Epidermal melanocyte (primary cell): Measurements from ENCODE around the gene SEPSECS.

Experiments
- DNase-seq: peaks from one replicate; pipeline ENCODE4 v3.0.0; 2011; ENCODE audit warnings: low spot score; ENCODE audit not compliant: insufficient read length

Gene SEPSECS

DNA sequence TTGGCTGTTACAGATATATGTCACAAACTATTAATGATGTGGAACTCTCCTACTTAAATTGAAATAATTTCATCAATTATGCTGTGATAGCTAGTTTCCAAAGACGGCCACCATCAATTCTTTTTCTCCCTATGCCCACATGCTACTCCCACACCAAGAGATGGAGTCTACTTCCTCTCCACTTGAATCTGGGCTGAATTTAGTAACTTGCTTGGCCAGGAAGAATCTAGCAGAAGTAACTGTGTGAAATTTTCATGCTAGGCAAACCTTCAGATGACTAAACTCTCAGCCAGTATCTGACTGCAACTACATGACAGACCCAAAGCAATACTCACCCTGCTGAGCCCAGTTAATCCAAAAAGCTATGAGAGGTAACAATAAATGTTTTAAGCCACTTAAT lies 3.2 kb downstream of the SEPSECS start:
- no peak for DNase-seq

DNA sequence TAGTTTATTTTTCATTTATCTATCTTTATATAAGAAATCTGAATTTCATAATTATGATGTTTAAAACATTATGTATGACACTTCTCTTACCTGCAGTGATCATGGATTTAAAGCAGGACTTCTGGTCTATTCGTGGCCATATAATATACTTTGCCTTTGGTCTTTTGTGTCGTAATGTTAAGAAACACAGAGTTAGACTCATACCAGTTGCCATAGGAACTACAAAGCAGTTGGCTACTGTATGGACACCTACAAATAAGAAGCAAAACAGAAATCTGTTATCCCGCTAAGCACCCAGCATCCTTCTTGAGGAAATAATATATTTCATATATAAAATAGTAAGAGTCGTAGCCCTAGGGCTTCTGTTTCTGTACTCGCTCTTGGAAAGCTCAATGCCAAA lies 4.3 kb downstream of the SEPSECS start:
- no peak for DNase-seq

DNA sequence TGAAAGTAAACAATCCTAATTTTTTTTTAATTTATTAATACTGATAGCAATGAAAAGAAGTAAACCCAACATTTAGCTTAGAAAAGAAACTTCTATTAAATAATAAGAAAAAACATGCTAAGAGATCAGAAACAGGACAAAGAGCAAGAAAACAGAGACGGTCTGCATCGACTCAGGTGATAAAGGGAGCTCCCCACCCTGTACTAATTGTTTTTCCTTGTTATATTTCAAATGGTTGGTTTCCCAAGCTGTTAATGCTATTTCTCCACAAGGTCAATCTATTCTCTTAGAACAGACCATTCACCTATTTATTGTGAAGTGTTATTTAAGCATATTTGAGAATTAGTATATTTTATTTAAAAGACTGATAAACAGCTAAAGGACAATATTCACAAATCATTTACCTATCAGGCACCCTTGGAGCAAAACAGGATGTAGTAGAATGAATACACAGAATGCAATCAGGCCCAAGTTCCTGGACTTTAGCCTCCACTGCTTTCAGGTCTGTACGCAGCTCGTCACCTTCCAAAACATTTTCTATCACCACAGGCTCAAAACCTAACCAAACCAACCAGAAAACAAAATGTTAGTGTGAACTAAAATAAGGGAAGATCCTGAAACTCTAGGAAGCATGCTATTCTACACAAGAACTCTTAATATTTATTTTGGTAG lies 5.5 kb downstream of the SEPSECS start:
- no peak for DNase-seq

DNA sequence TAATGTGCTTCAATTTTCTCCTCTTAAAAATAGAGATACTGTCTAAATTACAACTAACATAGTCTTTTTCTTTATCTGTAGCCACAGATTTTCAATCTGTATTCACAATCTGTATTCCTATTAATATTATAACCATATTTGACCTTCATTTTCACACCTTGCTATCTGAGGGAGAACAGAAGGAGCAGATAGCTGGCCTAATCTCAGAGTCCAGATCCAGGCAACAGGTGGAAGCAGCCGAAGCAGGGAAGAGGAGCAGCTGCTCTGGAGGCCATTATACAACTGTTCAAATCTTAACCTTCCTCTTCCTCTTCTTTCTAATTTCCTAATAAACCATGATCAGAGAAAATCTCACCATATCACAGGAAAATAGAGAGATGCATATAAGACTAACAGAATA lies 14.2 kb downstream of the SEPSECS start:
- DNase-seq, result no peak

DNA sequence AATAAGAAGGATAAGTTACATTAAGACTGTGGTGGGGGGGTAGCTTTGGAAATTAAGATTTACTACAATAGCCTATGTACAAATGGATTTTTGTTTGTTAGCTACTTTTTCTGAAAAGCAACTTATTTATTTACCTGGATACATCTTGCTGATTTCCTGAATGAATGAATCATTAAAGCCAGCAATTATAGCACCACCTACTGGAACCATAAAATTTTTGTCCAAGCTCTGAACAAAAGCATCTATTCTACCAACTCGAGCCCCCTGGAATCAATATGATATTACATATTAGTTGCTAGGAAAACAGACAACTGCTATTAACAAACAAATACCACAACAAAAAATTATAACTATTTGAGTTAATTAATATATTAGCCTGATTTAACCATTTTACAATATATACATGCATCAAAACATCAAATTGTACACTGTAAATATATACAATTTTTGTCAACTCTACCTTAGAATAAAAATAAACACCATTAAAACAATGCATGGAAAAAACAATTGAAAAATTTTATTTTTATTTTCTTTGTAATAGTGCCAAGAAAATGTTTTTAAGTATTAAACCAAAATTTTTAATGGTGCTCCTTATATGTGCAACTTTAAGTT lies 15.3 kb downstream of the SEPSECS start:
- DNase-seq, result no peak

DNA sequence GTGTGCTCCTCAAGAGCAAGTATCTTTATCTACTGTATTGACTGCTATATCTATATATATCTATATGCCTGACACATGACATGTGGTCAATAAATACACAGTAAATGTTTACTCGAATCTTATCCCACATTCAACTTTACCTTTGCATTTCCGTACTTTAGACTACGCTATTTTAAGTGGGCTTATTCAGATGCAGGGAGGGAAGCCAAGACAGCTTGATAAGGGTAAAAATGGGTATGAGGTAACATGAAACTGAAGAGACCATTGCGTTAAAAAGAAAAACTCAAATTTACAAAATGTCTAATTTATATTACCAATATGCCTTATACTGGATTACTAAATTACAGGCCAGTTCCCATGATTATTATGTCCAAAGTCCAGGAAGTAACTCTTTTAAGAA lies 17.8 kb downstream of the SEPSECS start:
- no peak for DNase-seq

DNA sequence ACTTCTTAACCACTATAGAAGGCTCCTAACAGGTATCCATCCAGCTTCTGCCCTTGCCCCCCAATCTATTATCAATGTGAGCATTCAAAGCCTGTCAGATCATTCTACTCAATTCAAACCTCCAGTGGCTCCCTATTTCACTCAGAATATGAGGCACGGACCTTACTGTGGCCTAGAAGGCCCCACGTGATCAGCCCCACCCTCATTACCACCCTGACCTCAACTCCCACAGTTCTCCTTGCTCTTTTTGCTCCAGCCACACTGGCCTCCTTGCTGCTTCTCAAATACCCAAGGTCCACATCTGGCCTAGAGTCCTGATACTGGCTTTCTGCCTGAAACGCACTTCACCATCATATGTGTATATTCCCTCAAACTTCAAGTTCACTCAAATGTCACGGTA lies 18.7 kb downstream of the SEPSECS start:
- no peak for DNase-seq

DNA sequence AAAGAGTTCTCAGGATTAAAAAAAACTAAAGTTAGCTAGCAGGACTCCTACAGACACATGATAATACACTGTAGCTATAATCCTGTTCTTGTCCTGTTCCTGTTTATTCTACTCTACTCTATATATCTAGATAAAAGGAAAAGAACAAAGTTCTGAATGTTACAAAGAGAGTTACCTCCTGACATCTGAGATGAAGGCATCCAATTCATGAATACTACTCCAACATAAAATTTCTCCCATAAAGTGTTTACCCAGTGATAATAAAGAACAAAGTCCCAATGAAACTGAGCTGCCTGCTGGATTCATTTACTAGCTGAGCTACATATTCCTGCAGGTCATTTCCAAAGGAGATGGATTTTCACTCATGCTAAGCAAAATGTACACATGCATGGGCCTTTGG lies 27.1 kb downstream of the SEPSECS start:
- DNase-seq, result no peak

DNA sequence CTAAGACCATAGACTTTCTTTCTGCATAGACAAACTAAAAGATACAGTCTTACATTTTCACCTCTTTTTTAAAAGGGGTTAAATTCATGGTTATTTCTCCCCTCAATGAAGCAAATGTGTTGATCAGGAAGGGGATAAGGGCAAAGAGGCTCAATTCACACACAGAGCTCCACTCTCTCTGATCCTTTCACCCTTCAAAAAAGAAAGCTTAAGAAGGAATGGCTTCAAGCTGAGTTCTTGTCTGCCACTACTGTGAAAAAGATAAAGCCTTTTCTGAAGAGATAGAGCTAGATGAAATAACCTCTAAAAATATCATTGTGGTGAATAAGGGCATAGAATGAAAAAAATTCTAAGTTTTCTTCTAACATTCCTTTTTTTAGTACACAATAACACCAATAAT lies 28.3 kb downstream of the SEPSECS start:
- DNase-seq, result no peak

DNA sequence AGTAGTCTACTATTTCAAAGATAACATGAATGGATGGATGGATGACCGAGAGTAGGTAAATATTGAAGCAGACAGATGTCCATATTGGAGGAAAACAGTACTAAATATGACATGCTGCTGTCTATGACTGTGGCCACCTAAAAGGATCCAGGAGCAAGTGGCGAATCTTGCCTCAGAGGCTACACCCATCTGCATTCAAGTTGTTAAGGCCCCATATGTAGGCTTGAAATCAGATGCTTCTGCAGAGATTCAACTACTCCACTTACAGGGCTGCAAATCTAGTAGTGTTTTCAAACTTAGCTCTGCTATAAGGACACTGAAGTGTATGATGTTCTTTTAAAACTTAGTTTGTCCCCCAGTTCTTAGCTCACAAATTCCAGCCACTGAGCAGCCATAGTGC lies 28.9 kb downstream of the SEPSECS start:
- DNase-seq, result no peak

DNA sequence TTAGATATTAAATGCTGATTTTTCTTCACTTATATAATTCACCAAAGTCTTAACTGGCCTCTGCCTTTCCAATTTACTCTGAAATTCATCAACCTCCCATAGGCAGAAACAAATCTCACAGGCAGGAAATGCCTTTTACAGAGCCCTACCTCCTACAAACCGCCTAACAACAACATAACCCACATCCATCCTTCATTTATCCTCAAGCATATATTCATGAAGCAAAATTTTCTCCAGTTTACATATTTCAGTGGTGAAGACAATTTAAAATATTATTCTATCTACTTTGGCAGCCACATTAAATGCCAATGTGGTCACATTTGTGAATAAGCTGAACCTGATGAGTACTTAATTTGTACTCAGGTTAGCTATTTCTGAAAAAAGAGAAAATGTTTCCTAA lies 30.3 kb downstream of the SEPSECS start:
- no peak for DNase-seq

DNA sequence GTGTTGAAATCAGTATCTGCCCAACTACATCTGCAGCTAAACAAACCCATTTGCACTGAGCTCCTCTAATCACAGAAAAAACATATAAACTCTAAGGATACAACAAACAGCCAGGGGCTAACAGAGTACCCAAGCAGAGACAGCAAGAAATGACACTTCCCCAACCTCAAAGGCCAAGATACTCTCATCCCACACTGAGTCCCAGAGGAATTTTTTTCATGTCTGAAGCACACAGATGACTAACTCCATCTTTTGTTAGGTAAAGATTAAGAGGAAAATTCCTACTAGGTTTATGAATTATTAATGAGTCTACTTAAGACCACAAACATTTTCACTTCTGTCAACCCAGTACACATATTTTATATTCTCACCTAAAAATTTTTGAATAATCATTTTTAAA lies 31.6 kb downstream of the SEPSECS start:
- no peak for DNase-seq

DNA sequence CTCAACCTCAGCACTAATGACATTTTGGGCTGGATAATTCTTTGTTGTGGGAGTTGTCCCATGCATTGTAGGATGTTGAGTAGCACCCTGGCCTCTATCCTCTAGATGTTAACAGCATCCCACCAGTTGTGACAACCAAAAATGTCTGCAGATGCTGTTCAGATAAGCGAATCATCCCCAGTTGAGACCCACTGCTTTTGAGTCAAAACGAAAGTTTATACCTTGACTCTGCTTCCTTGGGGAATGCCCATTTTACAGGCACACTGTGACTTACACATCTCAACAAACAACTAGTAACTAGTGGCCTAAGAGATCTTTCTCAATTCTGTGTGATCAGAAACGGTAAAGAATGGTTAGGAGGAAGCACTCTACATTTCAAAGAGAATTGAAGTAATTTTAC lies 37.0 kb downstream of the SEPSECS start:
- DNase-seq, result no peak

DNA sequence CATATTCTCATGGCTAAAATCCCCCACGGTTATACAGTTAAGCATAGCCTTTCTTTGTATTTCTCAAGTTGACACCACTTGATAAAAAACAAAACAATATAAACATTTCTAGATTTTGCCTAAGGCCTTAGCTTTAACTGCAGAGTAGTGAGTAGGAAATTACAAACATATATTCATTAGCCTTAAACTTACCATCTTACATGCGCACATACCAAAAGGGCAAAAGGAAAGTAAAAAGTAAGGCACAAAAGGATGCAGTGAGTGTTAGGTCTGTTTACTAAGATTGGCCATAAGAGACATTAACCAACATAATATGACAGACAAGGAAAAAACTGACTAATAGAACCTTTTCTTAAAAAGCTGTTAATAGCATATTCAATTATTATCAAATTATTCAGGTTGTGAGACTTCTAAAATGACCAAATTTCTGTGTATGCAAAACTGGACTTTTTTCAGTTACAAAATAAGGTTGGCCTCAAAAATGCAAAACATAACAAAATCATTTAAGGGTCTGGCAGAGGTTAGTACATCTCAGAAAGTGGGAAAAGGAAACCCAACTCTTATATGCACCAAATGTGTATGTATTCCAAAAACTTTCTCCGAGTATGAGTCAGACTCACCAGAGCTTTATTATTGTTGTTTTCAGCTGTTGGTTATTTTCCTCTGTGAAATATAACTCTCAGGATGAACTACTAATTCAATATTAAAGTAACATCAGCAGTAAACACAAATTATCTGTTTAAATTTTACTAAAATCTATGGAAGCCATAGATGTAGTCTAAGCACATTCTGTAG lies 39.9 kb downstream of the SEPSECS start:
- no peak for DNase-seq

DNA sequence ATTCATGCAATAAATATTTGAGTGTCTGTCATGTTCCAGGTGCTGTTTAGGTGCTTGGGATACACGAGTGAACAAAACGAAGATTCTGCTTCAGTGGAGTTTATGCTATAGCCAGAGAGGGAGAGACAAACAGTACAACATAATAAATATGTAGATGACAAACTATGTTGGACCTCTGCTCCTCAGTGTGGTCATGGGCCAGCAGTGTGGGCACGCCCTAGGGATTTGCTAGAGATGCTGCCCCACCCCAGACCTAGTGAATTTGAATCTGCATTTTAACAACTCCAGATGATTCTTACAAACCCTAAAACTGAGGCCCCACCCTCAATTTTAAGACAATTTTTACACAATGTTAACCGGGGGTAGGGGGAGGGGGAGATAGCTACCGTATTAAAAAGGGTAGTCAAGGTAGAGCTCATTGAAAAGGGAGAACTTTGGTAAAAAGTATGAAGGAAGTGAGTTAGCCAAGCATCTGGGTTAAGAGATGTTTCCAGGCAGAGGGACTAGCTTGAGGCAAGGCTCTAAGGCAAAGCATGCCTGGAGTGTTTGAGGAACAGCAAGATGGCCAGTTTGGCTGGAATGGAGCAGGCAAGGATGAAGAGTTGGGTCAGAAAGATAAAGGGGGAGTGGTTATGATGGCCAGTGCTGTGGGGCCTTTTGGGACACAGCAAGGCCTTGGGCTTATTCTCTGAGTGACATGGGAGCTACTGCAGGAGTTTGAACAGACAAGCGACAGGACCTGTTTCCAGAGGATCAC lies 42.4 kb downstream of the SEPSECS start:
- DNase-seq, result no peak

DNA sequence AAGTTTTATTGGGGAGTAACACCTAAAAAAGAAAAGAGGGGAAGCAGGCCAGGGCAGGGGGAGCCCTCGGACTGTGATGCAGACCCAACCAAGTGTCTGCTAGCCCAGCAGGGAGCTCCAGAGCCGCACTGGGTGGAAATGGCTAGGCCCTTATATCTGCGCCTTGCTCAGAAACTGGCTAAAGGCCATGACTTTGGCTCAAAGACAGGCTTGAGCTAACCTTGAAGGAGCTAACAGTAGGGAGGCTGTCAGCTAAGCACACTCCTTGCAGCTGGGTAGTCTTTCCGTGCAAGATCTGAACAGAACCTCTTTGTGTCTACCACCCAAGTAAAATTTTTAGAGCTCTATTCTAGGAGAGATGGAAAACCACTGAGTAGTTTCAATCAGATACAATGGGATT lies 43.0 kb downstream of the SEPSECS start:
- DNase-seq, result peak; percentile 72

DNA sequence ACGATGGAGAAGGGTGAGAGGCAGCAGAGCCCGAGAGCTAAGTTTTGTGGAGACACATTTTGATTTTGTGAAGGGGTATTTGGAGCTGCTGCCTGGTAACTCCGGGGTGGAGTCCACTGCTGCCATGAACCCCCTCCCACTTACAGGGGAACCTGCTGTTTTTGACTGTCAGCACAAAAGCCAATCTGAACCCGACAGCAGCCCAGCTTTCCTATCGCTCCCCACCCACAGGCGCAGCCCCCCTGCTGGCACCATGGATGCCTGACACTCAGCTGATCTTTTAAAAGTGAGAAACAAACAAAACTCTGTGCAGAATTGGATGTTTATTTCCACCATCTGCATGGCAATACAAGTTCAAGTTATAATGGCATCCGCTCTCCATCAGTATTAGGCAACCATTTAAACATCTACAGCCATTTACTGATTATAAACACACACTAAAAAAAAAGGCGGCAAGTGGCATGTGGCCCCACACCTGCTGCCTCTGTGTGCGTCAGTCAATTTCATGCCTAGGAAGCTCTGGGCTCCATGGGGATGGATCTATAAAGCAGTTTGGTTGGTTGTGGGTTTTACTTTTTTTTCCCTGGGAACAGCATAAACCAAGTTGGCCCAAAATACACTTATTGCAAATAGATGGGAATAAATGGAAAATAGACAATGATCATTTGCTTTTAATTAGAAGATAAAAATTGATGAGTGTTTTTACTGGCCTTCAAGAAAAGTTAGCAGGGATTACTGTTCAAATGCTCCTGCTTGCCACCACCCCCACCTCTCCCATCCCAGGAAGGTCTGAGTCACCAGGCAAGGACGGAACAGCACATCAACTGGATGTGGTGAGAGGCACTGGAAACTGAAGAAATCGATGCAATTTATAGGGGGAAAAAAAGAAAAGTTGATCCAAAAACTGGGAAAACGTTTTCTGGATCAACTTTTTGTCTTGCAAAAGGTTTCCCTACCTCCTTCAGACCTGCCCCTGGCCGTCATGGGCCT lies 46.0 kb downstream of the SEPSECS start:
- no peak for DNase-seq

DNA sequence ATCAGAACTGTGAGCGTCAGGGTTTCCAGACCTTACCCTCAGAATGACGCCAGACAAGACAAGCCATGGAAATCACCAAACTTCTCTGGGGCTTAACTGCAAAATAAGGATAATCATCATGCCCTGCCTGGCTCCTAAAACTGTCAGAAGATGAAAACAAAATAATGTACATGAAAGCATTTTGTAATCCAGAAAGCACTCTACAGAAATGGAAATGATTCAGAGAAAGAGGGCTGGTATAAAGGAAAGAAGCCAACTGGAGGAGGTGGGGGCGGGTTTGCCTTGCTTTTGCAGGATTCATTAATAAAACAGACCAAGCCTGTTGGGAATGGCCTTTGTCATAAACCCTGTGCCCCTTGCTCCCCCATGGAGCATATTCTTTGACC lies 47.3 kb downstream of the SEPSECS start:
- DNase-seq, result no peak

DNA sequence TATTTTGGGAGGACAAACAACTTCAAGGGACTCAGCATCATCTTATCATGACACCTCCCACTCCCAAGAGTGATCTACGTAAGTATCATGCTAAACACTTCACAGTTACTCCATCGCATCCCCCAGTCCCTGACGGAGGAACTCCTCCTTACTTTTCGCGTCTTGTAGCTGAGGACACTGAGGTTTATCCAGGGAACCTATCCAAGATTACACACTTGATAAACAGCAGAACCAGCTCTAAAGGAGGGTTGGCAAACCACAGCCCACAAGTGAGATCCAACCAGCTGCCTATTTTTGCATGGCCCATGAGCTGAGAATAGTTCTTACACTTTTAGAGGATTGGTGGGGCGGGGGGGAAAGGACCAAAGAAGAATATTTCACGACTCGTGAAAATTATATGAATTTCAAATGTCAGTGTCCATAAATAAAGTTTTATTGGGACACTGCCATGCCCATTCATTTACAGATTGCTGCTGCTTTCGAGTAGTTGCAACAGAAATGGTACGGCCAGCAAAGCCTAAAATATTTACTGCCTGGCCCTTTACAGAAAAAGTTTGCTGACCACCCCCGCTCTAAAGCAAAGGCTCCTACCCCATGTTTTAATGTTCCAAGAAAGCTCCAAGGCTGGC lies 47.8 kb downstream of the SEPSECS start:
- DNase-seq, result no peak

DNA sequence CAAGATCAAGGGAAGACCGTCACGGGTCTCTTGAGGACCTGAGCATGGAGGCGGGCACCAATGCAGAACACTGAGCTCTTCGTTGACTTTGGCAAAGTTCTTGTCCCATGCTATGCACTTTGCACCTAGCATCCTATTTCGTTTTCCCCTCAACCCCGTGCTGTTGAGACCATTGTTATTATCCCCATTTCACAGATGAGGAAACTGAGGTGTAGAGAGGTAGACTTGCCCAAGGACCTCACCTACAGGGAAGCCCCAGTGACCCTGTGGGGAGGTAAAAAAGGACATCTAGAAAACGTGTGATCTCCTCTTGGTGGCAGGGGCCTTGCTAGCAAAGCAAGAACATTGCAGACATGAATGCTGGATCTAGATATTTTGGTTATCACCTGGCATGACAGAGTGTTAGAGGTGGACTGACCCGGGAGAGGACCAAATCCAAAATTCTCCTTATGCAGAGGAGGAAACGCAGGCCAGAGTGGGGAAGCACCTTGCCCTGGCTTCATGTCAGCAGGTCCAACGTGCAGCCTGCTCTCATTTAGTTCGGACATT lies 48.5 kb downstream of the SEPSECS start:
- DNase-seq, result no peak
